Upper lobe of left lung (tissue), 6 donors: ENCODE results near the gene RAP2A. TPM values are rescaled to one million over a fixed set of nuclear protein-coding genes. Genes with fewer than 3 reads are reported as not detected.

Source experiments
- ATAC-seq, 2 donors: fragments of 200-7000 bp; cut with Tn5 transposase; one replicate each; pipeline ENCODE4 v1.9.1; 2022; ENCODE audit warnings: mild to moderate bottlenecking in 2 of 2, moderate library complexity in 2 of 2; ENCODE audit not compliant: low FRiP score in 2 of 2
- DNase-seq, 2 donors: peaks; one replicate each; pipeline ENCODE4 v3.0.0-alpha.2; 2019 to 2020
- H3K27ac ChIP-seq, 4 donors: fragments of 200-600 bp; sonication (generic); one replicate each; pipeline ENCODE4 v1.5.1; 2016 to 2019
- H3K27me3 ChIP-seq, 4 donors: fragments of 200-600 bp; sonication (generic); one replicate each; pipeline ENCODE4 v1.5.1; 2017 to 2019
- H3K36me3 ChIP-seq, 4 donors: fragments of 200-600 bp; sonication (generic); one replicate each; pipeline ENCODE4 v1.5.1; 2016 to 2019
- H3K4me1 ChIP-seq, 4 donors: fragments of 200-600 bp; sonication (generic); one replicate each; pipeline ENCODE4 v1.5.1; 2018 to 2019
- H3K4me3 ChIP-seq, 4 donors: fragments of 200-600 bp; sonication (generic); one replicate each; pipeline ENCODE4 v1.5.1; 2017 to 2019; ENCODE audit warnings: mild to moderate bottlenecking in 2 of 4, moderate library complexity in 1 of 4
- H3K9me3 ChIP-seq, 4 donors: fragments of 200-600 bp; sonication (generic); one replicate each; pipeline ENCODE4 v1.5.1; 2018 to 2019
- EP300 ChIP-seq, 4 donors: sonication (generic); formaldehyde crosslinking; IDR thresholded peaks; one replicate each; pipeline ENCODE4 v1.5.1; 2017; ENCODE audit warnings: antibody characterized with exemption in 4 of 4, control low read depth in 2 of 4
- POLR2A ChIP-seq, 4 donors: fragments of 450-650 bp; IDR thresholded peaks; one replicate each; pipeline ENCODE4 v1.5.1; 2016 to 2017; ENCODE audit warnings: antibody characterized with exemption in 4 of 4, mild to moderate bottlenecking in 2 of 4
- POLR2AphosphoS5 ChIP-seq, 2 donors: sonication (generic); formaldehyde crosslinking; IDR thresholded peaks; one replicate each; pipeline ENCODE4 v1.5.1; 2017; ENCODE audit warnings: antibody characterized with exemption in 2 of 2
- WGBS, 2 donors: methylation state at CpG; one replicate each; pipeline ENCODE4 v1.1.5; 2017 to 2018; 5-methylcytosine and 5-hydroxymethylcytosine counted together
- total RNA-seq, 6 donors: library from RNA; depleted of rRNA in 4 of 6; stranded (reverse); fragments of >200 nt in 4 of 6; gene quantifications; one replicate each; pipeline versions ENCODE4 v1.1.0 to v1.2.1, GENCODE V29; 2016 to 2021
- TF ChIP-seq, protein P1 (sequence below), 6 experiments: fragments of 450-650 bp in 4 of 6; fragments of 200-600 bp in 2 of 6; sonication (generic) in 2 of 6; IDR thresholded peaks; one replicate each; pipeline ENCODE4 v1.5.1; 2016 to 2019; ENCODE audit warnings: antibody characterized with exemption in 6 of 6
- donor health status: DM: no; HTN: no; CAD: no; lungs with moderate emphysema.
- donor health status: DM: no; HTN: yes; CAD: no; lungs with severe emphysema.

RAP2A gene
- total RNA-seq, 6 donors from 2014 or later = 17.8 to 55.4 (median 31.5) TPM

- Histone ChIP-seq H3K9me3 (no peaks in the 10 kb centered on the region), H3K27me3 (no peaks in the 10 kb centered on the region), H3K4me1 (no peaks in the 10 kb centered on the region), H3K27ac (no peak overlapping the region), H3K4me3 (no peak overlapping the region), H3K36me3 (no peaks in the 10 kb centered on the region)
- 50 to 67% methylated on average over 1 of the region's 1 CpG for WGBS, 2 donors
- ATAC-seq (no peak), DNase-seq (no peak)
- TF ChIP-seq, protein P1, sequence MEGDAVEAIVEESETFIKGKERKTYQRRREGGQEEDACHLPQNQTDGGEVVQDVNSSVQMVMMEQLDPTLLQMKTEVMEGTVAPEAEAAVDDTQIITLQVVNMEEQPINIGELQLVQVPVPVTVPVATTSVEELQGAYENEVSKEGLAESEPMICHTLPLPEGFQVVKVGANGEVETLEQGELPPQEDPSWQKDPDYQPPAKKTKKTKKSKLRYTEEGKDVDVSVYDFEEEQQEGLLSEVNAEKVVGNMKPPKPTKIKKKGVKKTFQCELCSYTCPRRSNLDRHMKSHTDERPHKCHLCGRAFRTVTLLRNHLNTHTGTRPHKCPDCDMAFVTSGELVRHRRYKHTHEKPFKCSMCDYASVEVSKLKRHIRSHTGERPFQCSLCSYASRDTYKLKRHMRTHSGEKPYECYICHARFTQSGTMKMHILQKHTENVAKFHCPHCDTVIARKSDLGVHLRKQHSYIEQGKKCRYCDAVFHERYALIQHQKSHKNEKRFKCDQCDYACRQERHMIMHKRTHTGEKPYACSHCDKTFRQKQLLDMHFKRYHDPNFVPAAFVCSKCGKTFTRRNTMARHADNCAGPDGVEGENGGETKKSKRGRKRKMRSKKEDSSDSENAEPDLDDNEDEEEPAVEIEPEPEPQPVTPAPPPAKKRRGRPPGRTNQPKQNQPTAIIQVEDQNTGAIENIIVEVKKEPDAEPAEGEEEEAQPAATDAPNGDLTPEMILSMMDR (IDR thresholded peaks at IDR 0.05) = no peak
- TF ChIP-seq EP300 (IDR thresholded peaks at IDR 0.05) (no peak), POLR2A (IDR thresholded peaks at IDR 0.05) (no peak), POLR2AphosphoS5 (IDR thresholded peaks at IDR 0.05) (no peak)
Measured at GRCh38 chr13:97471711-97472110, 37.7 kb downstream of the RAP2A start.

DNA sequence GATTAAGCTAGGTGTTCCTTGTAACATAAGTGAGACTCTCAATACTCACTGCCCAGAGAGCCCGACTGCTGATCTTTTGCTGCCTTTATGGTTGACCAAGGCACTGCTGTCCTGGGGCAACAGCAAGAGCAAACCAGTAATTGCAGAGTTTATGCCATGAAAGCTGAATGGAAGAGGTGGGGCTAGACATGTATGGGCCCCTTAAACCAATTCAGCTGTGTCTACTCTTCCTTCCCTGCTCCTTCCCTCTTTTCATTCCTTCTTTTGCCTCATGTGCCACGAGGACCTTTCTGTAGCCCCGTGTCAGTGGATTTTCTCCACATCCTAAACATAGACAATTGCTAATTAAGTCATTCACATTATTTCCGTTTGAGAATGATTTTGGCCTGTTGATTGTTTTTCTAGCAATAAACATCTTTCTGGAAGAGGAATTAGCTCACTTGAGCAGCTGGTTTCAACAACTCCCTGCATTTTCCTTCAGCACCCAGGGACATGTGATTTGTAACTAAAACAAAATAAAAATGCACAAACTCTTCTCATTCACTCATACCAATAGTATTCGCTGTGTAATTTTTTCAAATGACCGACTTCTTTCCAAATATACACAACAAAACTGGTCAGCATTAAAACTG lies 40.5 kb downstream of the RAP2A start:
- Histone ChIP-seq H3K4me3 (no peak overlapping the region), H3K27ac (no peak overlapping the region), H3K27me3 (no peaks in the 10 kb centered on the region), H3K36me3 (no peaks in the 10 kb centered on the region), H3K4me1 (no peaks in the 10 kb centered on the region), H3K9me3 (no peaks in the 10 kb centered on the region)
- ATAC-seq (no peak), DNase-seq (no peak)
- 61 to 74% methylated on average over 6 of the region's 6 CpGs for WGBS, 2 donors
- TF ChIP-seq, protein P1 (IDR thresholded peaks at IDR 0.05) = no peak
- TF ChIP-seq EP300 (IDR thresholded peaks at IDR 0.05) (no peak), POLR2A (IDR thresholded peaks at IDR 0.05) (no peak), POLR2AphosphoS5 (IDR thresholded peaks at IDR 0.05) (no peak)

GRCh38 chr13:97475011-97475410 lies 41.0 kb downstream of the RAP2A start:
- Histone ChIP-seq H3K4me3 (no peak overlapping the region), H3K27me3 (no peaks in the 10 kb centered on the region), H3K36me3 (no peaks in the 10 kb centered on the region), H3K27ac (no peak overlapping the region), H3K4me1 (no peaks in the 10 kb centered on the region), H3K9me3 (no peaks in the 10 kb centered on the region)
- no peak for DNase-seq
- TF ChIP-seq, protein P1 (IDR thresholded peaks at IDR 0.05) = no peak
- TF ChIP-seq POLR2AphosphoS5 (IDR thresholded peaks at IDR 0.05) (no peak), EP300 (IDR thresholded peaks at IDR 0.05) (no peak), POLR2A (IDR thresholded peaks at IDR 0.05) (no peak)
- 62 to 73% methylated on average over 4 of the region's 4 CpGs for WGBS, 2 donors
- ATAC-seq = no peak

DNA sequence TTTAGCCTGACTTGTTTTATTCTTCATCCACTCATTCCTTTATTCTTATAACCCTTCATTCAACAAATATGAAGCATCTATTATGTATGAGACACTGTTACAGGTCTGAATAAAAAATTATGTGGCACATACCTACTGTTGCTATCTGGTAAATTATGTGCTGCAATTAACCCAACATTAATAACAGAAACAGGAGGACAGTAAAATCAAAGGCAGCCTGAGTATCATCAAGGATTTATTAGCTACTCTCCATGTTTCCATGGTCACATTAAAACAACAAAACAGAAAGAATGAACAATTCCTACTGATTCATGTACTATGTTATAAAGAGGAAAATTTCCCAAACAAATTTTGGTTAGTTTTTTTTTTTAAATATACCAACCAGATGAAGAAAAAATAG lies 43.9 kb downstream of the RAP2A start:
- no peak overlapping the region for H3K27ac ChIP-seq
- H3K4me3 ChIP-seq = no peak overlapping the region
- ATAC-seq = no peak
- no peaks in the 10 kb centered on the region for H3K27me3 ChIP-seq
- H3K36me3 ChIP-seq = no peaks in the 10 kb centered on the region
- H3K4me1 ChIP-seq = no peaks in the 10 kb centered on the region
- no peak for DNase-seq
- no peaks in the 10 kb centered on the region for H3K9me3 ChIP-seq
- no peak for TF ChIP-seq POLR2A (IDR thresholded peaks at IDR 0.05)
- no peak for TF ChIP-seq EP300 (IDR thresholded peaks at IDR 0.05)
- no peak for TF ChIP-seq POLR2AphosphoS5 (IDR thresholded peaks at IDR 0.05)
- TF ChIP-seq, protein P1 (IDR thresholded peaks at IDR 0.05) = no peak

GRCh38 chr13:97478247-97478646 lies 44.3 kb downstream of the RAP2A start:
- H3K4me3 ChIP-seq = no peak overlapping the region
- H3K36me3 ChIP-seq = no peaks in the 10 kb centered on the region
- H3K27me3 ChIP-seq = no peaks in the 10 kb centered on the region
- no peak for TF ChIP-seq POLR2AphosphoS5 (IDR thresholded peaks at IDR 0.05)
- no peak for TF ChIP-seq EP300 (IDR thresholded peaks at IDR 0.05)
- TF ChIP-seq, protein P1 (IDR thresholded peaks at IDR 0.05) = no peak
- TF ChIP-seq POLR2A (IDR thresholded peaks at IDR 0.05) = no peak
- H3K4me1 ChIP-seq = no peaks in the 10 kb centered on the region
- ATAC-seq (no peak), DNase-seq (no peak)
- WGBS, 2 donors = 95 to 98% methylated on average over 2 of the region's 2 CpGs
- no peak overlapping the region for H3K27ac ChIP-seq
- no peaks in the 10 kb centered on the region for H3K9me3 ChIP-seq
